HG02642 (cell line): ENCODE results near the gene PHACTR3.

Experiments used
- ATAC-seq: cut with Tn5 transposase; IDR thresholded peaks from one replicate; pipeline ENCODE4 v1.9.1; 2021; ENCODE audit warnings: mild to moderate bottlenecking; ENCODE audit not compliant: unreplicated experiment, poor library complexity

The PHACTR3 gene

GRCh38 chr20:59743767-59744485, 139.6 kb downstream of the PHACTR3 start:
- ATAC-seq, result no peak

DNA sequence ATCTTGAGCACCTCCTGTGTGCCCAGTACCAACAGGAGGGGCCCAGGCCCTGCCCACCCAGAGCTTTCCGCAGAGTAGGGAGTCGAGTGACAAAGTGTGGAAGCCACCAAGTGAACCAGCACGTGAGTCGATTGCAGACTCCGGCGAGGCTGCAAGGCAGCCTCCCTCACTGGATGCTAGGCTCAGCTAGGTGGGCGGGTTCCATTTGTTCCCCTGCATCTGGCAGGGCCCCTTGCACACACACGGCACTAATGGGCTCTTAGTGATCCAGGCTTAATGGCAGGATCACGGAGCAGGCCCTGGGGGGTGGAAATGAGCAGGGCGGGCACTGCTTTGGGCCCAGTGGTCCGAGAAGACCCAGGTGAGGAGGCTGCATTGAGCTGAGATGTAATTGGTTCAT, 140.4 kb downstream of the PHACTR3 start:
- ATAC-seq, result no peak

- ATAC-seq, result no peak
Measured at GRCh38 chr20:59745201-59745600, 140.9 kb downstream of the PHACTR3 start.

DNA sequence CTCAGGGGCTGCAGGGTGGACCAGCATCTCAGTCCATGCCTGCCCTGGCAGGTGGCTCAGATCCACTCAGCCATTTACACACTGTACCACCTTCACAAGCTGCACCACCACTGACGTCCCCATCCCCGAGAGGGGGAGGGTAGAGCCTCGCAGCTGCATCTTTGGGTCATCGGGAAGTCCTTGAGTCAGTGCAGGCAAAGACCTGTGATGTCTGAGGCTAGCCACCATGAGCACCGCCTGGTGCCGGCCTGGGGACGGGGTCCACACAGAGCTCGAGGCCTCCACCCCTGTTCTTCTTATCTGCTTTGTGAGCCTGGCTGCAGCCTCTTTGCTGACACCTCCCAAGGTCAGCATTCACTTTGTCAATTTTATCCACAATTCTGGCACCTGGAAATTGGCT, 141.4 kb downstream of the PHACTR3 start:
- no peak for ATAC-seq

- ATAC-seq, result no peak
Measured at GRCh38 chr20:59746155-59746554, 141.8 kb downstream of the PHACTR3 start.

GRCh38 chr20:59747671-59748515, 143.6 kb downstream of the PHACTR3 start:
- no peak for ATAC-seq

GRCh38 chr20:59748619-59749191, 144.4 kb downstream of the PHACTR3 start:
- ATAC-seq, result no peak

DNA sequence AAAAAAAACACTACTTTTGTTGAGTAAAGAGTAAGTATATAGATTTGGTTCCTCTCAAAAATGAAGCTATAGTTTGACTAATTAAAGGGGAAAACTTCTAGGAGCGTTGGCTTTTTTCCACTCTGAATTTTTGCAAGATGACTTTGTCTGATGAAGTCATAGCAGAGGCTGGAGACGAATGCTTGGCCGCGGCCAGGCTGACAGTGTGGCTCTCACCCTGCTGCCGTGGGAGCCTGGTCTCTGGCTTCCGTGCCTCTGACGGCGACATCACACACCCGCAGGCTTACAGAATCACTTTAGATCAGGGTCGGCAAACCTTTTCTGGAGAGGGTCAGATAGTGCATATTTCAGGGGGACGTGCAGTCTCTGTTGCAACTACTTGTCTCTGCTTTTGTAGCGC, 145.0 kb downstream of the PHACTR3 start:
- no peak for ATAC-seq

GRCh38 chr20:59750209-59750840, 146.0 kb downstream of the PHACTR3 start:
- ATAC-seq, result no peak

DNA sequence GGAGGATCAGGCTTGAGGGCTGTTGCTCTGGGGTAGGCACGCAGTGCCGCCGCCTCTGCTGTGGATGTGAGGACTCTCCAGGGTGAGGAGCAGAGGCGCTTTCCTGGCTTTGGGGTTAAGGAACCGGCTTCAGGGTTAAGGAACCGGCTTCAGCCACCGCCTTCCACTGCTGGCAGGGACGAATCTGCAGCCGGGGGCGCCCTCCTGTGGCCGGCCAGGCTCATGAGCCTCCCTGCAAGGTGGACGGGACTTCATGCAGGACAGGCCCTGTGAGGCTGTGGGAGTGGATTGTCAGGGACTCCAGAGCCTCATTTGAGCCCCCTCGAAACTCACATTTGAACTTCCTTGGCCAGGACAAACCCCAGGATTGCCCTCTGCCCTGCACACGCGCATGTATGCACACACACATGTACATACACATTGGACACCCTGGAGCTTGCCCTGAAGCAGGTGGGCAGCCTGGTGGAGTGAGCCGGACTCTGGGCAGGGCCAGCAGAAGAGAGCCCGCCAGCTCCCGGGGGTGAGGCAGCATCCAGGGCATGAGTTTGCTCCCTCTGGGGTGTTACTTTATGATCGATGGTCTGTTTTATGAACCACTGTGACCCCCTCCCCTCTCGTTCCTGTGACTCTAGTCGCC, 146.9 kb downstream of the PHACTR3 start:
- ATAC-seq, result peak; percentile 57

- peak; percentile 69 for ATAC-seq
Measured at GRCh38 chr20:59752101-59752586, 147.8 kb downstream of the PHACTR3 start.

- peak; percentile 15 for ATAC-seq
Measured at GRCh38 chr20:59752704-59753460, 148.5 kb downstream of the PHACTR3 start.

DNA sequence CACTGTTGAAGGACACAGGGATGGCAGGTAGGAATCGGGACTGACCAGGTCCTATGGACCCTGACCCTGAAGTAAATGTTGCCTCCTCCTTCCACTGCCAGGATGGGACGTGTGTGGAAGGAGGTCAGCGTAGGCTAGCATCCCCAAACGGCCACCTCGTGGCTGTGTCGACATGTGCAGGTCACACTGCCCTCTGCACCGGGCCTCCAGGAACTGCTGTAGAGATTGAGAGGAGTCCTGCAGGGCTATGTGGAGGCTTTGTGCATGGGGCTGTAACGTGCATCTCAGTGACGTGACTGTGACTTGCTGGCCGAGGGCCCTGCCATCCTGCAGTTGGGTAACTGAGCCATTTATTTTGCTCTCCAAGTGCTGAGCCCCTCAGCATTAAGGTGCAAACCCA, 149.5 kb downstream of the PHACTR3 start:
- ATAC-seq, result no peak

DNA sequence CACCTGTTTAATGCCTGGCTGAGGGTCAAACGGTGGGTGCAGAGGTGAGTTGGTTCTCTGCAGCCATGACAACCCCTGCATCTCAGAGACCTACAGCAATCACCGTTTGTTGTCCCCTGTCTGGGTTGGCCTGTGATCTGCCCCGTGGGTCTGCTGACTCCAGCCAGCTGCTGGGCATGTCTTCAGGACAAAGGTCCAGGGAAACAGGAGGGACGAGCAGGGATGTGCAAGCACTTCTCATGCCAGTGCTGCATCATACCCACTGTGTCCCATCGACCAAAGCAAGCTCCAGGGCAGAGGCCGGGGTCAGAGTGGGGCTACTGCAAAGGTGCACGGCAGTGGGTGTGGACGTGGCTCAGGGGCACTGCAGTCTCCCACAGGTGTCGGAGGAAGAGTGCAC, 150.2 kb downstream of the PHACTR3 start:
- no peak for ATAC-seq

DNA sequence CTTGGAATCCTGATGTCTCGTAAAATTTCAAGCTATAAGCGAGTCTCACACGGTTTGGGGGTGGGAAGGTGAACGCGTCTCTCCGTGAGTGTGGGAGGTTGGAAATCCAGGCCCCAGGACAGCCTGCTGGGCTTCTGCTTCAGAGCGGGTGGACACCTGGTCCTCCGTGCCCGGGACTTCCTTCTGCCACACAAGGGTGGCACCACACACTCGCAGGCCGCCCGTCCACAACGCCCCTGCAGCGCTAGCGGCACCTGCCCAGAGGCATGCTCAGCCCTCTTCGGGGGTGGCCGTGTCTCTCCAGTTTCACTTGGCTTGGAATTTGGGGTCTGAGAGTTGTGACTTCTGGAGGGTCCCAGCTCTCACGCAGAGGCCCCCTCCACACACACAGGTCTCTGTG, 151.9 kb downstream of the PHACTR3 start:
- ATAC-seq, result no peak

DNA sequence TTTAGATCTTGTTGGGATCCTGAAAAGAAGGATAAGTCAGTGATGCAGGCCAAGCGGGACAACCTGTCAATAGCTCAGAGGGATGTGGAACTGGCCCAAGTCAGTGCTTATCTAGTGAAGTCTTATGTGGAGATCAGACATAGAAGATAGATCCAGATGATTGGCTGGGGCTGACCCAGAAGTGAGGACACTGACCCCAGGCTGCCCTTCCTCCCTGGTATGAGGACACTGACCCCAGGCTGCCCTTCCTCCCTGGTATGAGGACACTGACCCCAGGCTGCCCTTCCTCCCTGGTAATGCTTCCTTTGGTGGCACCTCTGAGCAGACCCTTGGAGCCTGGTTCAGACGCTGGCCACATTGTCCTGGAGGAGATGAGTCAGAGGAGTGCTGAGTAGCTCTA, 159.7 kb downstream of the PHACTR3 start:
- no peak for ATAC-seq

DNA sequence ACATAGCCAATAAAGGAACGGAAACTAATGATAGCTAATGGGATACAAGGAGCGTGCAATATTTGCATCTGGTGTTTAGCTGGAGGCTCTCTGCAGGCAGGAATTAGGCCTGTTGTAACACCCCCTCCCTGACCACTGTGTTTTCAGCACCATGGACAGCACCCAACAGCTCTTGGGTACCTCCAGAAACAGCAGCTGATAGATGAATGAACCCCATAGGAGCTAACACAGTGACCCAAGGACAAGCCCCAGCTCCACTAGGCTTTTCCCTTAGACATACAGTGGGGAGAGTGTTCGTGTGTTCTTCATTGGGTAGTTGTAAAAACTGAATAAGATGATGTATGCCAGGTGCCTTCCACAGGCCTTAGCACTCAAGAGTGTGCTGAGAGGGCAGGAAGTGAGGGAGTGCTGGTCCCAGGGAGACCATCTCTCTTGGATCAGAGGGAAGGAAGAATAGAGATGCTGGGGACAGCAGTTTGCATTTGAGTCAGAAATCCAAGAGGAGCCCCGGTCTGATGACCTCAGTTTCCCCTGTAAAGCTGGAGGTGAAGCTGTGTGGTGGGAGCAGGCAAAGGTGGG, 161.3 kb downstream of the PHACTR3 start:
- no peak for ATAC-seq

- ATAC-seq, result no peak
Measured at GRCh38 chr20:59767656-59768055, 163.3 kb downstream of the PHACTR3 start.

- ATAC-seq, result no peak
Measured at GRCh38 chr20:59770270-59770669, 165.9 kb downstream of the PHACTR3 start.
